Endothelial cell of umbilical vein (primary cell): ENCODE data around the gene ACER3. TPM values are rescaled to one million over a fixed set of nuclear protein-coding genes. Genes with fewer than 3 reads are reported as not detected.

ENCODE experiments used
- BruUV-seq: library from RNA; stranded (reverse); fragments of 400-500 nt; replicated peaks from 2 replicates; lab custom pipeline; 2021; lab: Mats Ljungman, UMichigan
- CTCF ChIA-PET: fragments of 300-600, 350-600 bp; sonication (Branson Sonifier 250); formaldehyde crosslinking; loops from one replicate; lab custom pipeline; 2021; ENCODE audit warnings: antibody characterized with exemption, inconsistent platforms; lab: Charles Lee
- POLR2A ChIA-PET: fragments of 300-600, 350-600 bp; sonication (Branson Sonifier 250); formaldehyde crosslinking; loops from one replicate; lab custom pipeline; 2021; ENCODE audit warnings: antibody characterized with exemption, inconsistent platforms; lab: Charles Lee
- DNase-seq: peaks from one replicate; pipeline ENCODE4 v3.0.0-alpha.2; 2011; ENCODE audit warnings: low read depth, low spot score
- FAIRE-seq: peaks from 2 replicates; lab custom pipeline; 2011; peaks lifted over from hg19 to GRCh38; lab: Jason Lieb, UNC
- H2AFZ ChIP-seq: 2 replicates; pipeline ENCODE4 v1.6.0; 2012; ENCODE audit warnings: low read depth, low read length, control low read depth, inconsistent platforms
- H3K27ac ChIP-seq: 2 replicates; pipeline ENCODE4 v1.5.1; 2011; ENCODE audit warnings: low read depth, mild to moderate bottlenecking, control low read depth, low read length, moderate library complexity; ENCODE audit not compliant: insufficient read depth
- H3K27me3 ChIP-seq, 2 experiments: 2 replicates each; pipeline versions ENCODE4 v1.6.0 to v1.6.1; 2011; ENCODE audit warnings: low read length in 2 of 2, mixed read lengths in 1 of 2; ENCODE audit not compliant: control insufficient read depth in 2 of 2, insufficient read depth in 2 of 2
- H3K36me3 ChIP-seq, 2 experiments: 2 replicates in 1 of 2; 3 replicates in 1 of 2; pipeline ENCODE4 v1.5.1; 2011; ENCODE audit warnings: low read length in 2 of 2, mild to moderate bottlenecking in 1 of 2, moderate library complexity in 1 of 2; ENCODE audit not compliant: control insufficient read depth in 2 of 2, insufficient read depth in 2 of 2; ENCODE audit errors: extremely low read depth in 1 of 2
- H3K4me1 ChIP-seq: 3 replicates; pipeline ENCODE4 v1.5.1; 2011; ENCODE audit warnings: mild to moderate bottlenecking, low read length; ENCODE audit not compliant: control insufficient read depth, insufficient read depth; ENCODE audit errors: extremely low read depth
- H3K4me2 ChIP-seq: 2 replicates; pipeline ENCODE4 v1.6.1; 2011; ENCODE audit warnings: low read length, control low read depth, mixed read lengths; ENCODE audit not compliant: insufficient read depth
- H3K4me3 ChIP-seq, 3 experiments: fragments of 200-600 bp in 1 of 3; sonication (generic), shearing (Covaris generic) in 1 of 3; replicated peaks in 1 of 3; 2 replicates each; pipeline ENCODE4 v1.5.1; 2011 to 2016; ENCODE audit warnings: control low read depth in 3 of 3, low read length in 3 of 3, mild to moderate bottlenecking in 2 of 3, inconsistent platforms in 1 of 3, low read depth in 1 of 3, moderate library complexity in 1 of 3; ENCODE audit not compliant: insufficient read depth in 1 of 3
- H3K79me2 ChIP-seq: 2 replicates; pipeline ENCODE4 v1.6.0; 2012; ENCODE audit warnings: low read length, inconsistent platforms; ENCODE audit not compliant: control insufficient read depth, insufficient read depth
- H3K9ac ChIP-seq: replicated peaks from 2 replicates; pipeline ENCODE3; 2011; ENCODE audit warnings: low read length, control low read depth; ENCODE audit not compliant: insufficient read depth; ENCODE audit errors: extremely low read depth
- H3K9me1 ChIP-seq: replicated peaks from 3 replicates; pipeline ENCODE4 v1.6.0; 2011; ENCODE audit warnings: mild to moderate bottlenecking, low read length; ENCODE audit not compliant: control insufficient read depth, insufficient read depth; ENCODE audit errors: extremely low read depth
- H3K9me3 ChIP-seq: replicated peaks from 2 replicates; pipeline ENCODE4 v1.5.1; 2012; ENCODE audit warnings: low read length, inconsistent platforms; ENCODE audit not compliant: control insufficient read depth, insufficient read depth
- H4K20me1 ChIP-seq: replicated peaks from 2 replicates; pipeline ENCODE3; 2011; ENCODE audit warnings: mild to moderate bottlenecking, low read length; ENCODE audit not compliant: control insufficient read depth, insufficient read depth; ENCODE audit errors: extremely low read depth
- EZH2 ChIP-seq: IDR thresholded peaks from 2 replicates; pipeline ENCODE4 v1.6.1; 2012; ENCODE audit warnings: borderline replicate concordance, low read depth, mild to moderate bottlenecking, moderate library complexity, low read length, inconsistent platforms; ENCODE audit not compliant: severe bottlenecking
- FOS ChIP-seq: IDR thresholded peaks from 2 replicates; pipeline ENCODE4 v1.6.1; 2011; ENCODE audit warnings: mild to moderate bottlenecking, low read length, moderate library complexity, borderline replicate concordance; ENCODE audit not compliant: insufficient read depth
- JUN ChIP-seq: IDR thresholded peaks from 2 replicates; pipeline ENCODE4 v1.6.1; 2011; ENCODE audit warnings: borderline replicate concordance, low read depth; ENCODE audit not compliant: insufficient read length, insufficient read depth
- MYC ChIP-seq: IDR thresholded peaks from one replicate; pipeline ENCODE4 v1.6.1; 2011; ENCODE audit warnings: mild to moderate bottlenecking, low read depth, low read length
- POLR2A ChIP-seq: IDR thresholded peaks from 2 replicates; pipeline ENCODE4 v1.6.1; 2012; ENCODE audit warnings: low read depth, mild to moderate bottlenecking, control low read depth, low read length
- POLR2AphosphoS5 ChIP-seq: IDR thresholded peaks from 2 replicates; pipeline ENCODE4 v1.6.1; 2012; ENCODE audit warnings: low read depth, mild to moderate bottlenecking, control low read depth, low read length, moderate library complexity; ENCODE audit not compliant: insufficient read depth
- dilution Hi-C: fragments of 300-500 bp; cut with MboI; formaldehyde crosslinking; loops from one replicate; pipeline ENCODE4 v1.15.0; 2019; ENCODE audit warnings: low sequenced_read_pairs; ENCODE audit not compliant: extremely low pct_ligation_motif_present
- intact Hi-C: fragments of 100-400 bp; cut with micrococcal nuclease; formaldehyde crosslinking; loops from one replicate; pipeline ENCODE4 v1.10.0; 2022
- polyA plus RNA-seq, 4 experiments: library from polyadenylated mRNA; depleted of rRNA in 3 of 4; stranded (reverse) in 3 of 4; unstranded in 1 of 4; fragments of >200 nt; gene quantifications; 2 replicates each; pipeline versions ENCODE4 v1.2.1 to v1.2.3, GENCODE V29; 2011 to 2012; ENCODE audit warnings: missing spikeins in 1 of 4
- total RNA-seq: library from RNA; stranded (reverse); gene quantifications from 2 replicates; pipeline ENCODE4 v1.2.3, GENCODE V29; 2021
- TF ChIP-seq, protein P1 (sequence below), 2 donors: IDR thresholded peaks; 1 replicate in 1 of 2; 2 replicates in 1 of 2; pipeline ENCODE4 v1.5.1; 2011; ENCODE audit warnings: low read length in 2 of 2, mild to moderate bottlenecking in 2 of 2, moderate library complexity in 2 of 2, control low read depth in 1 of 2, inconsistent platforms in 1 of 2, low read depth in 1 of 2; ENCODE audit not compliant: insufficient read depth in 1 of 2; ENCODE audit errors: extremely low read depth in 1 of 2
- TF ChIP-seq, protein P2 (sequence below): IDR thresholded peaks from 2 replicates; pipeline ENCODE4 v1.6.1; 2011; ENCODE audit not compliant: insufficient read depth, insufficient read length

Gene ACER3
- total and polyA plus RNA-seq, 2 donors (not counting 3 experiments of a cell fraction or from before 2014, with no cell fraction given), result 9.9 to 31.6 TPM

DNA sequence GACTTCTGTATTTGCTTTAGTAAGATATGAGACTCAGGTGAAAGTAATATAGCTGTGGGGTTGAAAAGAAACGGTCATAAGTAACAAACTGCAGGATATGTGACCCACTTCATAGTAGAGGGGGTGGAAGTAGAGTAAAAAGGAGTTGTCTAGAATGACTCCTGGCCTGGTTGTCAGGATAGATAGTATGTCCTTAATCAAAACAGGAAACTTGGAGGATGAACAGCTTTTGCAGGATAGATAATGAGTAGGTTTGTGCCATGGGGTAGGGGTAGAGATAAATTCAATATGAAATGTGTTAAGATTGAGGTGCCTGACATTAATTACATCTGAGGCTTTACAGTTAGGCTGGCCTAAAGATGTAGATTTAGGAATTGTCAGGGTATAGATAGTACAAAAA lies 126.5 kb downstream of the ACER3 start:
- Histone ChIP-seq H3K9me1 (no peaks in the 10 kb centered on the region), H3K9ac (no peak overlapping the region), H3K27ac (no peak overlapping the region), H3K9me3 (no peaks in the 10 kb centered on the region), H4K20me1 (no peaks in the 10 kb centered on the region), H3K27me3 (no peaks in the 10 kb centered on the region), H2AFZ (no peak overlapping the region), H3K36me3 (no peaks in the 10 kb centered on the region), H3K79me2 (no peaks in the 10 kb centered on the region), H3K4me3 (no peak overlapping the region), H3K4me1 (no peaks in the 10 kb centered on the region), H3K4me2 (no peak overlapping the region)
- intact Hi-C loops (no loop called here), dilution Hi-C loops (no loop called here)
- DNase-seq (no peak), FAIRE-seq (no peak)
- BruUV-seq, result no TSS peak
- ChIA-PET POLR2A (no interaction called here), CTCF (no interaction called here)
- TF ChIP-seq, protein P1, sequence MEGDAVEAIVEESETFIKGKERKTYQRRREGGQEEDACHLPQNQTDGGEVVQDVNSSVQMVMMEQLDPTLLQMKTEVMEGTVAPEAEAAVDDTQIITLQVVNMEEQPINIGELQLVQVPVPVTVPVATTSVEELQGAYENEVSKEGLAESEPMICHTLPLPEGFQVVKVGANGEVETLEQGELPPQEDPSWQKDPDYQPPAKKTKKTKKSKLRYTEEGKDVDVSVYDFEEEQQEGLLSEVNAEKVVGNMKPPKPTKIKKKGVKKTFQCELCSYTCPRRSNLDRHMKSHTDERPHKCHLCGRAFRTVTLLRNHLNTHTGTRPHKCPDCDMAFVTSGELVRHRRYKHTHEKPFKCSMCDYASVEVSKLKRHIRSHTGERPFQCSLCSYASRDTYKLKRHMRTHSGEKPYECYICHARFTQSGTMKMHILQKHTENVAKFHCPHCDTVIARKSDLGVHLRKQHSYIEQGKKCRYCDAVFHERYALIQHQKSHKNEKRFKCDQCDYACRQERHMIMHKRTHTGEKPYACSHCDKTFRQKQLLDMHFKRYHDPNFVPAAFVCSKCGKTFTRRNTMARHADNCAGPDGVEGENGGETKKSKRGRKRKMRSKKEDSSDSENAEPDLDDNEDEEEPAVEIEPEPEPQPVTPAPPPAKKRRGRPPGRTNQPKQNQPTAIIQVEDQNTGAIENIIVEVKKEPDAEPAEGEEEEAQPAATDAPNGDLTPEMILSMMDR (IDR thresholded peaks at IDR 0.05; ENCODE audit: extremely low read depth in 1 of 2, insufficient read depth in 1 of 2, low read depth in 1 of 2, low read length in 2 of 2), result no peak
- TF ChIP-seq JUN (no peak), MYC (no peak), POLR2A (no peak), EZH2 (no peak), FOS (no peak), POLR2AphosphoS5 (no peak)
- TF ChIP-seq, protein P2, sequence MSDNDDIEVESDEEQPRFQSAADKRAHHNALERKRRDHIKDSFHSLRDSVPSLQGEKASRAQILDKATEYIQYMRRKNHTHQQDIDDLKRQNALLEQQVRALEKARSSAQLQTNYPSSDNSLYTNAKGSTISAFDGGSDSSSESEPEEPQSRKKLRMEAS, result no peak
